Amniotic stem cell (primary cell): Measurements from ENCODE around the gene UBR1.
"Not testable (repeated sequence)": the region's sequence is repeated elsewhere in the genome, so short reads cannot be mapped to it uniquely, and the experiment has no call there.

Experiments
- DNase-seq: peaks from one replicate; lab custom pipeline; 2025; lab: John Stamatoyannopoulos, UW

The UBR1 gene

GRCh38 chr15:42911058-42911592, 194.7 kb downstream of the UBR1 start:
- DNase-seq = no peak

- DNase-seq = no peak
Measured at GRCh38 chr15:42908538-42908937, 197.3 kb downstream of the UBR1 start.

GRCh38 chr15:42903388-42904324, 202.2 kb downstream of the UBR1 start:
- no peak for DNase-seq

GRCh38 chr15:42893911-42894310, 211.9 kb downstream of the UBR1 start:
- not testable (repeated sequence) for DNase-seq
